IPS DF 19.7 (cell line): ENCODE results near the gene GIT1.

Experiments
- DNase-seq: peaks from one replicate; pipeline ENCODE4 v3.0.0-alpha.2; 2013; ENCODE audit warnings: low read depth, low spot score

The GIT1 gene

DNA sequence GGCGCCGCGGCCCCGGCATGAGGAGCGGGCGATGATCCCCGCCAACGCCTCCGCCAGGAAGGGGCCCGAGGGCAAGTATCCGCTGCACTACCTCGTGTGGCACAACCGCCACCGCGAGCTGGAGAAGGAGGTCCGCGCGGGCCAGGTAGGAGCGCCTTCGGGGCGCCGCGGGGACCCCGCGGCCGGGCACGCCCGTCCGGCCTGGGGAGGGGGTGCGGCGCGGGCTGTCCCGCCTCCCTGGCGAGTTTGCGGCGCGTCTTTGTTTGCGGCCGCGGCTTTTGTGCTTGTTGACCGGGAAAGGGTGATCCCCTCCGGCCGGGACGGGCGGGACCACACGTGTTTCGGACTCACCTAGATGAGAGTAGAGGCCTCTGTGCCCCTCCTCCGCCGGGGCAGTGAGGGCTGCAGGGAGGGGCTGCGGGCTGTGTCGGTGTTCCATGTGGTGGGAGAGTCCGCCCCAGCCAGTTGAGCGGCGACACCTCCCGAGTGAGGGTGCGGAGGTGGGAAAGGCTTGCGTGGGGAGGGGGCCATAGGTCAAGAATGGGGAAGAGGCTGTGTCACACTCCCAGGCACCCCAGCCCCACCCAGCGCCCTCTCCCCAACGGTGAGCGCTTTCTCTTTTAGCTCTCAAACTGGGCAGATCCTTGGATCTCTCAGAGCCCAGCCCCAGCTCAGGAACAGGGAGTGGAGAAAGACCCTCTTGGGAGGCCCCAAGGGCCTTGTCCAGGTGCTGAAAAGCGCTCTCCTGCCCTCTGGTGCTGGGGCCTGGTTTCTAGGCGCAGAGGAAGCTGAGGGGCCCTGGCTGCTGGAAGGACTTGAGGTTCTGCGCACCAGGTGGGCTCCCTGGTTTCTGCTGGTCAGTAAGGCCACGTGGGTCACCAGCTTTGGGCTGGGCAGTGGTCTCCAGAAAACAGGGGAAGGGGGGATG lies 4.4 kb upstream of the GIT1 start:
- no peak for DNase-seq

- DNase-seq = no peak
Observed at GRCh38 chr17:29592850-29593551, 3.6 kb upstream of the GIT1 start, which contains the start of gene ANKRD13B. Gene ANKRD13B, plus strand, starts transcription at chr17:29593132. Its CDS starts 490 bp downstream, at chr17:29593622.

GRCh38 chr17:29591737-29592608 lies 2.5 kb upstream of the GIT1 start:
- no peak for DNase-seq

GRCh38 chr17:29591146-29591736 lies 1.8 kb upstream of the GIT1 start:
- DNase-seq = no peak

- no peak for DNase-seq
Observed at GRCh38 chr17:29590411-29591145, 1.1 kb upstream of the GIT1 start.

- no peak for DNase-seq
Observed at GRCh38 chr17:29588562-29589411, 661 bp downstream of the GIT1 start.

DNA sequence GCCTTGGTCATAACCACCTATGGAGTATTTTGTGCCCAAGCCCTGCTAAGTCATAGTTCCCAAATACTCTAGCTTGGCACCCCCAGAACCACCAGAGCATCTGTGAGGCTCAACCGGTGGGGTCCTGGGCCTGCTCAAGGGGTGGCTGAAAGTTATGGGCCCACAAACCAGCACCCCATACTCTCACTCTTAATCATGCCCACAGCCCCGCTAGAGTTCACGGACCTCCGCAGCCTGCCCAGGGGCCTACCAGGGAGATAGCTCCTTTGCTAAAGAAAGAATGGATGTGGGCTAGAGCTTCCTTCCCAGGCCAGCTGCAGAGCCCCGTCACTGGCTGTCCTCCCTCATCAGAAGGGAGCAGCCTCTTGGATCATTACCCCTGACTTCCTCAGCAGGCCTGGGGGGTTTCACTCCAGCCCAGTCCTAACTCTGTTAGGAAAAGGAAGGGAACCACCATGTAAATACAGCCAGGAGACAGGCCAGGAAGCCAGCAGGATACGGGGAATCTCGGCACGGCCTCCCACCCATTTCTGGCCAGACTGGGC lies 1.4 kb downstream of the GIT1 start:
- DNase-seq = no peak

DNA sequence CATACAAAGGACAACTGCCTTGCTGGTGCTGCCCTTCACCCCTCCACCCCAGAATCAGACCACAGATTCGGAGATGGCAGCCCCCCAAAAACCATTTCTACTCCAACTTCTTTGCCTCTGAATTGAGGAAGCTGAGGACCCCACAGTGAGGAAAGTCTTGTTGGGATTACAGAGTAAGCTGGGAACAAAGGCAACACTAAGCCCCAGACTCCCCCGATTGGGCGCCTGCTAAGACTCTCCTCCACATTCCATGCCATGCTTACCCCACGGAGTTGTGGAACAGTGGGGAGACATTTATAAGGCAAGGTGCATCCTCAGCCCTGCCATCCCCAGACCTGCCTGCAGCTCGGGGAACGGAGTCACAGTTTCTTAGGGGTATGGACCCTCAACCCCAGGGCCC lies 1.9 kb downstream of the GIT1 start:
- DNase-seq = no peak

GRCh38 chr17:29586676-29587469 lies 2.6 kb downstream of the GIT1 start:
- DNase-seq = no peak

GRCh38 chr17:29585080-29585751 lies 4.2 kb downstream of the GIT1 start:
- no peak for DNase-seq

- DNase-seq = no peak
Observed at GRCh38 chr17:29584452-29585079, 4.9 kb downstream of the GIT1 start.

- DNase-seq = no peak
Observed at GRCh38 chr17:29583324-29584248, 5.9 kb downstream of the GIT1 start.

DNA sequence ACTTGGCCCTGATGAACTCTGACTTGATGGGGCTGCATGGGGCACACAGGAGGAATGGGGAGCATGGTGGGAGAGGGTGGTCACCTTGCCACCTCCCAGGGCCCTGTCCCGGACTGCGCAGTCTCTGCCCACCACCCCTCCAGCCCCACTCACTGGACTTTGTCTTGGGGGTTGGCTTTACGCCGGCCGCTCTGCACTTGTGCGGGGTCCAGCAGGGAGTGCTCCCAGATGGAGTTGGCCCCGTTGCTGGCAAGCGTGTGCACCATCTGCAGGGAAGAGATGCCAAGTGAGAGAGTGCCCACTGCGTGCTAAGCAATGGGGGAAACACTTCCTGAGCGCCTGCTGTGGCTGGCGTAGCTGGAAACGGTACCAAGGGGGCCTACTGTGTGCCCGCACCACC lies 6.7 kb downstream of the GIT1 start:
- DNase-seq = no peak

GRCh38 chr17:29582254-29582765 lies 7.1 kb downstream of the GIT1 start:
- DNase-seq = no peak

DNA sequence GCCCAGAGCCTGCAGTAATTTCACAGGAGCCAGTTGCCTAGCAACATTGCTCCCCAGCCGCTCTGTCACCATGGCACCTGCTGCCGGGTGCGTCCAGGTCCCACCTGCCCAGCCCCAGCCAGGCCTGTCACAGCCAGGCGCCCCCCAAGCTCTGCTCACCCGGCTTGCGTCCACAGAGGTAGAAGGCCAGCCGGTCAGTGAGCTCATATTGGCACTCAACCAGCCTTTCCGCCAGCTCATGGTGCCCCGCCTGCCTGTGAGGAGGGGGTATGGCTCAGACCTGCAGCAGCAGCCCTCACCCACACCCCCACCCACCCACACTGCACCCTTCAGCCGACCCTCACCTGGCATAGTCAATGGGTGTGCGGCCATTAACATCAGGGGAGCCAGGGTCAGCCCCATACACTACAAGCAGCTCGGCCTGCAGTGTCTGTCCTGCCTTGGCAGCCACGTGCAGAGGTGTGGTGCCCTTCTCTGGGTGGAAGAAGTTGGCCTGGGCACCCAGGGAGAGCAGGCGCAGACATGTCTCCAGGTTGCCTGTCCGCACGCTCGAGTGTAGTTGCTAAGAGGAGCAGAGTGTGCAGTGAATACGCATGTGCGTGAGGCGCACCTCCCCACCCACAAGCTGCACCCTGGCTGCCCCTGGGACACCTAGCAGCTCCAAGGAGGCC lies 7.7 kb downstream of the GIT1 start:
- DNase-seq = no peak
